M059J (cell line): ENCODE measurements around the gene CCDC150. TPM values are rescaled to one million over a fixed set of nuclear protein-coding genes. Genes with fewer than 3 reads are reported as not detected.

Source experiments
- total RNA-seq: library from RNA; depleted of rRNA; stranded (reverse); fragments of >200 nt; shearing (Covaris generic); gene quantifications from 2 replicates; pipeline ENCODE4 v1.2.3, GENCODE V29; 2014; rRNA removed

Gene CCDC150
- total RNA-seq, 1 experiment from 2014 or later = 3.7 TPM

Other genes with a start within 250 kb of the CCDC150 start
- gene HECW2, start 46.2 kb upstream of the CCDC150 start, total RNA-seq = 0.94 and 3.4 TPM in 2 replicates
- 19.8 and 26.7 TPM in 2 replicates for gene GTF3C3, start 160.0 kb downstream of the CCDC150 start, total RNA-seq
- not detected in 2 replicates for gene C2orf66, start 169.6 kb downstream of the CCDC150 start, total RNA-seq